GM12872 (cell line): Measurements from ENCODE around the gene OTX2.

ENCODE experiments used
- TF ChIP-seq, protein P1 (sequence below): IDR thresholded peaks from 3 replicates; pipeline ENCODE4 v1.5.1; 2011; ENCODE audit warnings: low read depth, mild to moderate bottlenecking, low read length, moderate library complexity; ENCODE audit not compliant: insufficient read depth

OTX2 gene

DNA sequence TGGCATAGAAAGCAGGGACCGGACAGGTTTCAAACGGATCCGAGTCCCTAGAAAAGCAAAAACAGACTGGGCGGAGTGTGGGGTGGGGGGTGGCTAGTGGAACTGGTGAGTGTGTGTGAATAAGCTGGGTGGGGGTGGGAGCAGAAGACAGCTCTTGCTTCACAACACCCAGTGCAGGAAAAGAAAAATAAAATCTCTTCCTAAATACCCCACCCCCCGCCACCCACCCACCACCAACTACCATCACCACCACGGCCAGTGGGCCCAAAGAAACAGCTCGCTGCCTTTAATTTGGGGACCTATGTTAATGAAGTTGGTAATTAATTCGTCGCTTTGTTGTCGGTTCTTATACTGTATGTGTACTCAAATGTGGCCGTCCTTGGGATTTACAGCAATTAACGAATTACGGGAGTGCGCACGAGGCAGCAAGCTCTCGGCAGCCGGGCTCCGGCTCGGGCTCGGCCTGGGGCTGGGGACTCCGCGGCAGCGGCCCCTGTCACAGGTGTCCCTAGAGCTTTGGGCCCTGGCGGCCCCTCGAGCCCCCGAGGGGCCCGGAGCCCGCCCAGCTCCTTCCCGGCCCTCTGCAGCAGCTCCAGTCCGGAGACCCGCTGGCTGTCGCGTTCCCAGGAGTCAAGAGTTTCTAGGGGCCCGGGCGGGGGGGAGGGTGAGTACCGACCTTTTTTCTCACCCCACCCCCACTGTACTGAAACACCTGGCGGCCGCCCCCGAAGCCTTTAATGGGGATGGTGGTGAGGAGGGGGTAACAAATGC, 1.5 kb upstream of the OTX2 start:
- TF ChIP-seq, protein P1, sequence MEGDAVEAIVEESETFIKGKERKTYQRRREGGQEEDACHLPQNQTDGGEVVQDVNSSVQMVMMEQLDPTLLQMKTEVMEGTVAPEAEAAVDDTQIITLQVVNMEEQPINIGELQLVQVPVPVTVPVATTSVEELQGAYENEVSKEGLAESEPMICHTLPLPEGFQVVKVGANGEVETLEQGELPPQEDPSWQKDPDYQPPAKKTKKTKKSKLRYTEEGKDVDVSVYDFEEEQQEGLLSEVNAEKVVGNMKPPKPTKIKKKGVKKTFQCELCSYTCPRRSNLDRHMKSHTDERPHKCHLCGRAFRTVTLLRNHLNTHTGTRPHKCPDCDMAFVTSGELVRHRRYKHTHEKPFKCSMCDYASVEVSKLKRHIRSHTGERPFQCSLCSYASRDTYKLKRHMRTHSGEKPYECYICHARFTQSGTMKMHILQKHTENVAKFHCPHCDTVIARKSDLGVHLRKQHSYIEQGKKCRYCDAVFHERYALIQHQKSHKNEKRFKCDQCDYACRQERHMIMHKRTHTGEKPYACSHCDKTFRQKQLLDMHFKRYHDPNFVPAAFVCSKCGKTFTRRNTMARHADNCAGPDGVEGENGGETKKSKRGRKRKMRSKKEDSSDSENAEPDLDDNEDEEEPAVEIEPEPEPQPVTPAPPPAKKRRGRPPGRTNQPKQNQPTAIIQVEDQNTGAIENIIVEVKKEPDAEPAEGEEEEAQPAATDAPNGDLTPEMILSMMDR, result no peak

DNA sequence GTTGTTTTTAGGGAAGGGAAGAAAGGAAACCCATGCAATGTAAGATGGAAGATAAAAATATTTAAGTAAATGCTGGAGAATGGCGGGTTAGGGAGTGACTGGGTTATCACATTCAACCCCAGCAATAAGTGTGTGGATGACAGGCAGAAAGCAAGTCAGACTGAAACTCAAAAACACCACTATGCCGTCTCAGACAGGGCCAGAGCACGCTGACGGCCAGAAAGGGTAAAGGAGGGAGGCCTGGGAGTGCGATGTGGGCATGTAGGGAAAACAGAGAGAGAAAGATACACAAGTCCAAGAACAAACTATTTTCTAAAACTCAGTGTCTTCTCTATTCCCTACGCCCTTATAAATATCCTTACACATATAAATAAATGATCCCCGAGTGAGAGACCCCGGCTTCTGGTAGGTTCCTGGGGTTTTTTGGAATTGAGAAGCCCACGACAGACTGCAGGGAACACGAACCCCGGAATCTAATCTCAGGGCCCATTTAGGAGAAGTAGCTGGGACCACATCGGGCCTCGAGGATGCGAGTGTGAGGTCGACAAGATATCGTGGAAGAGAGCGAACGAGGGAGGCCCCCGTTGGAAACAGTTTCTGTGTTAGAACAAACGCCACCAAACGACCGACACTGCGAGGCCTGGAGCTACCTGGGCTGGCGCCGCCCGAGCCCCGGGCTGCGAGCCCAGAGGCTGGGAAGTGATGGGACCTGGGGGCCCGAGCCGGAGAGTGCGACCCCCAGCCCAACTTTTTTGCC, 735 bp upstream of the OTX2 start:
- TF ChIP-seq, protein P1, result no peak

DNA sequence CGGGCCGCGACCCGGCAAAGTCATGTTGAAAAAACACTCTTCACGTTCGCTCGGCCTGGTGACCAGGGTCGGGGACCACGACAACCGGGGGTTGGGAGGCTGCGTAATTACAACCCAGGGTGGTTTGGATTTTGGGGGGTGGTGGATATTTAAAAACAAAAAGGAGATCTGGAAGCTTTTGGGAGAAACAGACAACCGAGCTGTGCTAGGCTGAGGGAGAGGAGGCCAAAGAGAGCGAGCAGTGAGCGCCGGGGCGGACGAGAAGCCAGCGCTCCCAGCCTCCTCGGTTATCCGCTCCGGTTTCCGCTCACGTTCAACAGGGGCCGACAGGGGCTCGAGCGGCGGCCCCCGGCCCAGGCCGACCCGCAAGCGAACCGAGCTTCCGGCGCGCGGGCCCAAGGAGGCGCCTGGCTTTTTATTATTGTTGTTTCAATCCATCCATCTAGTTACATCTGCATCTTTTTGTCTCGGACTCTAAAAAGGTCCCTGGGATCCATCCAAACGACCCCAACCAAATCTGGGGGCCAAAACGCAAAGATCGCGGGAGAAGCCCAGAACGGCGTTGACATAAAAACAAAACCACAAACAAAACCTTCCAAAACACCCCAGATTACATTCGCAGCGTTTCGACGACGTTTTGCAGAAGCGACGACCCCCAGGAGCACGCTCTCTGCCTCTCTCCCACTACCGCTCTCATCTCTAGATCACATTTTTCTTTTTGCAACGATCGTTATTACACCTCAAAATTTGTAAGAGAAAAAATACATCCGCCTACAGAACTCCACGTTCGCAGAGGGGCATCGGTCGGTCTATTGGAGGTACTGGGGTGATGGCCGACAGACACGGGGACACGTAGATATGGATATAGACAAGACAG, 771 bp downstream of the OTX2 start:
- TF ChIP-seq, protein P1, result no peak

DNA sequence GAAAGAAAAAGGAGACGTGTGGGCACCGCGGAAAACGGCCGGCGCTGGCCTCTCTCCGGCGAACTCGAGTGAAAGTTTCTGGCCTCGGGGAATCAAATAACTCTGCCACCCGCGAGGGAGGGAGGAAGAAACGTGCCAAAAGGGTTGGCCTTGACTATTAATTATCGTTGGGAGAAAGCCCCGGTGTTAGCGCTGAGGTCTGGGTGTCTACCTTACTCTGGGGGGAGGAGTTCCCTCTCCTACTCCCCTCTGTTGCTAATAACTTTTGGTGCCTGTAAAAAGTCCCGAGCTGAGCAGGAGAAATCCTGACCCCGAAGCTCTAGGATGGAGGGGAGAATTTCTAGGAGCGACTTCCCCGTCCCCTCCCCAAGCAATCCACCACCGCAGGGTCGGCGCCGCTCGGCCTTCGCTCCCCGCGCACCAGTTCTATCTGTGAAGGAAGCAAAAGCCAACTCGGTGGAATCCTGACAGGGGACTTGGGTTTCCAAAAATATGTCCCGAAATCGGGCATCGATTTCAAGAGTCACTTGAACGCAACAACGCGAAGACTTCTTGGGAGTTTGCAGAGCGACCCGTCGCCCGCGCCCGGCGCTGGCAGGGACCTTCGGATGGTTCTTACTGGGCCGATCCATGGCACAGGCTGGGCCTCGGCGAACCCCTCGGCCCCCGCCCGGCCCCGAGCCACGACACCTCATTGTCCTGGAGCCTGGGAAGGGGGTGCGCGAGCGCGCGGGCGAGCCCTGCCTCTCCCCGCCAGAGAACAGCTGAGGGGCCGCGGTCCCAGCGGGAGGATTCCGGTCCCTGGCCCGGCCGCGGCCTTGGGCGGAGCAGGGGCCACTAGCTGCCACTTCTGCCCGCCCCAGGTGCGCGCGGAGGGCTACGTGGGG, 1.7 kb downstream of the OTX2 start:
- TF ChIP-seq, protein P1, result no peak

DNA sequence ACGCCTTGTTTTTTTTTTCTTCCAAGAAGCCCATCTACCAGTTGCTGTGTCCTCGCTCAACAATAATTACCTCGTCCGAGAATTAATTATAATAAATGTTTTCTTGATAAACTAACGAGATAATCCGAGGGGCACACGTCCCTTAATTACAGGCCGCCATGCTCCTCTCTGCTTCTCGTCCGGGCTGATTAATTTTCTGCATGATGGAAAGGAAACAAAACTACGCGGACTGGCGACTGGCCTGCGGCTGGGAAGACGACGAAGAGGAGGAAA, 2.2 kb downstream of the OTX2 start:
- TF ChIP-seq, protein P1, result no peak

DNA sequence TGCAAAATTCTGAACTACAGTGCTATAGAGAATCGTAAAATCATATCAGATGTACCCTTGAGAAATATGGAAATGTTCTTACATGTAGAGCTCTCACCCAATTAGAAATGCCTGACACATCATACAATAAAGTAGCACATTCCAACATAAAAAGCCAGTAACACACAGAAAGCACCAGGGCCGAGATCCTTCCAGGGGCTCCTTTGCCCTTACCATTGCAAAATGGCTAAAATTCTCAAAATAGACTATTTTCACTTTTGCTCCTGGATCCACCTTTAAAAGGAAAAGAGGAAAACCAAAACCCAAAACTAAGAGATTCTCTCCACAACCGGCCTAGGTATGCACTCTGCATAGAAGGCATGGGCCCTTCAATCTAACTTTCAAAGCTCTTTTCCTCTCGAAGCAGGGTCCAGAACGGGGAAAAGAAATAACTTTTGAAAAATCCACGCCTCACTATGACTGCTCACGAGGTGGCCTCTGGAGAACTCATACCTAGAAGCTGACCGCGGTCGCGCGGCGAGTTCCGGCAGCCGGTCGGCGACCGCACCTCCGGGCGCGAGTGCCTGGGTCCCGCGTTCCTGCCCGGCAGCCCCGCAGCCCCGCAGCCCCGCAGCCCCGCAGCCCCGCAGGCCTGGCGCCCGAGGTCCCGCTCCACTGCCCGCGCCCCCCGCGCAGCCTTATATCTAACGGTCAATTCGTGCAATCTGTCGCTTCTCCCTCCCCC, 2.7 kb downstream of the OTX2 start:
- TF ChIP-seq, protein P1, result no peak
